ENCODE results near the gene SETBP1. TPM values are rescaled to one million over a fixed set of nuclear protein-coding genes. Genes with fewer than 3 reads are reported as not detected.
A peak's percentile ranks its signal among the peaks of the same experiment; 100 is the strongest.

The SETBP1 gene
- polyA plus RNA-seq, 5 donors, result 15.4 to 21.1 (median 19.4) TPM

GRCh38 chr18:44870631-44871502, 190.2 kb downstream of the SETBP1 start:
- DNase-seq, result no peak

GRCh38 chr18:44871771-44872170, 191.1 kb downstream of the SETBP1 start:
- DNase-seq, result no peak

GRCh38 chr18:44876024-44876423, 195.3 kb downstream of the SETBP1 start:
- DNase-seq, result no peak

GRCh38 chr18:44876755-44877154, 196.1 kb downstream of the SETBP1 start:
- no peak for DNase-seq

GRCh38 chr18:44878335-44878734, 197.6 kb downstream of the SETBP1 start:
- no peak for DNase-seq

- DNase-seq, result peak; percentile 75 to 82
These were observed 199.5 kb downstream of the SETBP1 start for GRCh38 chr18:44880170-44880569.

GRCh38 chr18:44881461-44882162, 200.9 kb downstream of the SETBP1 start:
- DNase-seq, result peak; percentile 63 to 65

- DNase-seq, result no peak
These were observed 201.6 kb downstream of the SETBP1 start for GRCh38 chr18:44882163-44882868.

- no peak for DNase-seq
These were observed 203.0 kb downstream of the SETBP1 start for GRCh38 chr18:44883671-44884070.

GRCh38 chr18:44884431-44884830, 203.7 kb downstream of the SETBP1 start:
- no peak for DNase-seq

GRCh38 chr18:44885507-44885906, 204.8 kb downstream of the SETBP1 start:
- DNase-seq, result no peak

- no peak for DNase-seq
These were observed 206.5 kb downstream of the SETBP1 start for GRCh38 chr18:44887227-44887631.

- no peak for DNase-seq
These were observed 208.4 kb downstream of the SETBP1 start for GRCh38 chr18:44889111-44889510.

GRCh38 chr18:44893045-44893706, 212.5 kb downstream of the SETBP1 start:
- no peak for DNase-seq

- DNase-seq, result no peak
These were observed 213.3 kb downstream of the SETBP1 start for GRCh38 chr18:44893966-44894365.

- DNase-seq, result no peak
These were observed 214.6 kb downstream of the SETBP1 start for GRCh38 chr18:44895176-44895798.

- DNase-seq, result no peak
These were observed 216.2 kb downstream of the SETBP1 start for GRCh38 chr18:44896846-44897245.

- DNase-seq, result no peak
These were observed 216.7 kb downstream of the SETBP1 start for GRCh38 chr18:44897411-44897810.

- DNase-seq, result no peak
These were observed 217.1 kb downstream of the SETBP1 start for GRCh38 chr18:44897816-44898215.

GRCh38 chr18:44898498-44898897, 217.8 kb downstream of the SETBP1 start:
- DNase-seq, result no peak

- DNase-seq, result no peak
These were observed 219.1 kb downstream of the SETBP1 start for GRCh38 chr18:44899832-44900231.
